Stimulated activated naive CD8-positive, alpha-beta T cell treated with anti-CD3 and anti-CD28 coated beads, Interleukin-15, Interleukin-2, amounts not matched to agents 100 ng/mL and 50 ng/mL, for 24 hours (primary cell): ENCODE data around the gene CDADC1.
A peak's percentile ranks its signal among the peaks of the same experiment; 100 is the strongest.

Experiments
- H3K27ac Mint-ChIP-seq: one replicate; pipeline ENCODE4 v1.8.0; 2021; ENCODE audit warnings: mild to moderate bottlenecking, mixed read lengths
- H3K27me3 Mint-ChIP-seq: one replicate; pipeline ENCODE4 v1.8.0; 2021; ENCODE audit warnings: mixed read lengths
- H3K36me3 Mint-ChIP-seq: one replicate; pipeline ENCODE4 v1.8.0; 2021; ENCODE audit warnings: low read depth, mixed read lengths
- H3K4me1 Mint-ChIP-seq: one replicate; pipeline ENCODE4 v1.8.0; 2021; ENCODE audit warnings: low read depth, mixed read lengths
- H3K4me3 Mint-ChIP-seq: one replicate; pipeline ENCODE4 v1.8.0; 2021; ENCODE audit warnings: mild to moderate bottlenecking, mixed read lengths
- H3K9me3 Mint-ChIP-seq: one replicate; pipeline ENCODE4 v1.8.0; 2021; ENCODE audit warnings: mixed read lengths

The CDADC1 gene

GRCh38 chr13:49296659-49297058 is 48.9 kb downstream of the CDADC1 start:
- Mint-ChIP-seq H3K27ac (no peak overlapping the region), H3K9me3 (no peaks in the 10 kb centered on the region), H3K4me3 (no peak overlapping the region), H3K27me3 (no peaks in the 10 kb centered on the region), H3K36me3 (peaks cover 7% of the 10 kb centered on the region), H3K4me1 (peaks cover 13% of the 10 kb centered on the region)

- H3K36me3 Mint-ChIP-seq = peaks cover 7% of the 10 kb centered on the region
- H3K27ac Mint-ChIP-seq = no peak overlapping the region
- H3K9me3 Mint-ChIP-seq = no peaks in the 10 kb centered on the region
- no peaks in the 10 kb centered on the region for H3K27me3 Mint-ChIP-seq
- peaks cover 10% of the 10 kb centered on the region for H3K4me1 Mint-ChIP-seq
- no peak overlapping the region for H3K4me3 Mint-ChIP-seq
Measured at GRCh38 chr13:49297338-49297737, 49.6 kb downstream of the CDADC1 start.

GRCh38 chr13:49298416-49298815 is 50.7 kb downstream of the CDADC1 start:
- Mint-ChIP-seq H3K4me3 (no peak overlapping the region), H3K4me1 (peaks cover 5% of the 10 kb centered on the region), H3K27me3 (no peaks in the 10 kb centered on the region), H3K9me3 (no peaks in the 10 kb centered on the region), H3K27ac (no peak overlapping the region), H3K36me3 (peaks cover under 1% of the 10 kb centered on the region)

- no peaks in the 10 kb centered on the region for H3K36me3 Mint-ChIP-seq
- H3K27ac Mint-ChIP-seq = no peak overlapping the region
- peaks cover 5% of the 10 kb centered on the region for H3K4me1 Mint-ChIP-seq
- H3K27me3 Mint-ChIP-seq = no peaks in the 10 kb centered on the region
- no peaks in the 10 kb centered on the region for H3K9me3 Mint-ChIP-seq
- no peak overlapping the region for H3K4me3 Mint-ChIP-seq
Measured at GRCh38 chr13:49298903-49299605, 51.3 kb downstream of the CDADC1 start.

- Mint-ChIP-seq H3K27ac (no peak overlapping the region), H3K9me3 (no peaks in the 10 kb centered on the region), H3K27me3 (no peaks in the 10 kb centered on the region), H3K4me3 (no peak overlapping the region), H3K4me1 (peaks cover 5% of the 10 kb centered on the region), H3K36me3 (no peaks in the 10 kb centered on the region)
Measured at GRCh38 chr13:49300276-49300675, 52.6 kb downstream of the CDADC1 start.

- Mint-ChIP-seq H3K4me1 (peaks cover 5% of the 10 kb centered on the region), H3K36me3 (no peaks in the 10 kb centered on the region), H3K27ac (peak overlapping the region; percentile 57), H3K9me3 (no peaks in the 10 kb centered on the region), H3K4me3 (peak overlapping the region; percentile 51), H3K27me3 (no peaks in the 10 kb centered on the region)
Measured at GRCh38 chr13:49300739-49301589, 53.2 kb downstream of the CDADC1 start.

- no peak overlapping the region for H3K4me3 Mint-ChIP-seq
- H3K9me3 Mint-ChIP-seq = no peaks in the 10 kb centered on the region
- H3K4me1 Mint-ChIP-seq = peaks cover 5% of the 10 kb centered on the region
- no peaks in the 10 kb centered on the region for H3K27me3 Mint-ChIP-seq
- no peaks in the 10 kb centered on the region for H3K36me3 Mint-ChIP-seq
- no peak overlapping the region for H3K27ac Mint-ChIP-seq
Measured at GRCh38 chr13:49302222-49302621, 54.5 kb downstream of the CDADC1 start.

GRCh38 chr13:49302817-49303216 is 55.1 kb downstream of the CDADC1 start:
- Mint-ChIP-seq H3K36me3 (no peaks in the 10 kb centered on the region), H3K9me3 (no peaks in the 10 kb centered on the region), H3K27ac (no peak overlapping the region), H3K4me3 (no peak overlapping the region), H3K4me1 (peaks cover 5% of the 10 kb centered on the region), H3K27me3 (no peaks in the 10 kb centered on the region)

GRCh38 chr13:49303533-49304252 is 56.0 kb downstream of the CDADC1 start:
- Mint-ChIP-seq H3K4me3 (no peak overlapping the region), H3K27ac (no peak overlapping the region), H3K9me3 (no peaks in the 10 kb centered on the region), H3K36me3 (no peaks in the 10 kb centered on the region), H3K27me3 (no peaks in the 10 kb centered on the region), H3K4me1 (peaks cover 5% of the 10 kb centered on the region)

- H3K27me3 Mint-ChIP-seq = no peaks in the 10 kb centered on the region
- no peak overlapping the region for H3K4me3 Mint-ChIP-seq
- no peaks in the 10 kb centered on the region for H3K36me3 Mint-ChIP-seq
- peaks cover 5% of the 10 kb centered on the region for H3K4me1 Mint-ChIP-seq
- H3K9me3 Mint-ChIP-seq = no peaks in the 10 kb centered on the region
- no peak overlapping the region for H3K27ac Mint-ChIP-seq
Measured at GRCh38 chr13:49304356-49304755, 56.6 kb downstream of the CDADC1 start.

GRCh38 chr13:49304763-49305700 is 57.3 kb downstream of the CDADC1 start:
- Mint-ChIP-seq H3K36me3 (no peaks in the 10 kb centered on the region), H3K9me3 (no peaks in the 10 kb centered on the region), H3K27ac (no peak overlapping the region), H3K27me3 (no peaks in the 10 kb centered on the region), H3K4me1 (peaks cover 5% of the 10 kb centered on the region), H3K4me3 (no peak overlapping the region)

GRCh38 chr13:49305792-49306425 is 58.2 kb downstream of the CDADC1 start:
- H3K4me1 Mint-ChIP-seq = peaks cover 5% of the 10 kb centered on the region
- no peaks in the 10 kb centered on the region for H3K36me3 Mint-ChIP-seq

GRCh38 chr13:49307365-49307764 is 59.6 kb downstream of the CDADC1 start:
- Mint-ChIP-seq H3K4me1 (no peaks in the 10 kb centered on the region), H3K27me3 (no peaks in the 10 kb centered on the region), H3K27ac (no peak overlapping the region), H3K36me3 (no peaks in the 10 kb centered on the region), H3K9me3 (no peaks in the 10 kb centered on the region), H3K4me3 (no peak overlapping the region)

More at GRCh38 chr13:49305792-49306425, 58.2 kb downstream of the CDADC1 start:
- Mint-ChIP-seq H3K4me3 (no peak overlapping the region), H3K9me3 (no peaks in the 10 kb centered on the region), H3K27me3 (no peaks in the 10 kb centered on the region), H3K27ac (no peak overlapping the region)
